Smooth muscle cell (in vitro differentiated cells): Measurements from ENCODE around the gene IGF1. TPM values are rescaled to one million over a fixed set of nuclear protein-coding genes. Genes with fewer than 3 reads are reported as not detected.

ENCODE experiments used
- DNase-seq: peaks from one replicate; lab custom pipeline; 2025; ENCODE audit not compliant: unreplicated experiment; lab: John Stamatoyannopoulos, UW
- H2AFZ ChIP-seq: fragments of 200-600 bp; sonication (generic); 2 replicates; pipeline ENCODE4 v1.6.0; 2016; ENCODE audit warnings: antibody characterized with exemption, low read depth, mild to moderate bottlenecking
- H3F3A ChIP-seq: fragments of 200-600 bp; sonication (generic); 2 replicates; pipeline ENCODE4 v1.6.0; 2017; ENCODE audit warnings: antibody characterized with exemption, low read depth
- H3K27ac ChIP-seq: fragments of 200-600 bp; sonication (generic); 2 replicates; pipeline ENCODE4 v1.5.1; 2016; ENCODE audit warnings: low read depth, mild to moderate bottlenecking
- H3K27me3 ChIP-seq: fragments of 200-600 bp; sonication (generic); 2 replicates; pipeline ENCODE4 v1.6.1; 2016; ENCODE audit warnings: low read depth, mild to moderate bottlenecking
- H3K36me3 ChIP-seq: fragments of 200-600 bp; sonication (generic); 2 replicates; pipeline ENCODE4 v1.5.1; 2016; ENCODE audit warnings: low read depth
- H3K4me1 ChIP-seq: fragments of 200-600 bp; sonication (generic); 2 replicates; pipeline ENCODE4 v1.5.1; 2016; ENCODE audit warnings: low read depth
- H3K4me2 ChIP-seq: fragments of 200-600 bp; sonication (generic); 2 replicates; pipeline ENCODE4 v1.6.0; 2016; ENCODE audit warnings: mild to moderate bottlenecking
- H3K4me3 ChIP-seq: fragments of 200-600 bp; sonication (generic); 2 replicates; pipeline ENCODE4 v1.5.1; 2016; ENCODE audit warnings: mild to moderate bottlenecking
- H3K79me2 ChIP-seq: fragments of 200-600 bp; sonication (generic); 2 replicates; pipeline ENCODE4 v1.6.0; 2016; ENCODE audit warnings: low read depth, mild to moderate bottlenecking
- H3K9ac ChIP-seq: fragments of 200-600 bp; sonication (generic); 2 replicates; pipeline ENCODE4 v1.6.0; 2016; ENCODE audit warnings: low read depth
- H3K9me3 ChIP-seq: fragments of 200-600 bp; sonication (generic); replicated peaks from 2 replicates; pipeline ENCODE4 v1.5.1; 2016; ENCODE audit warnings: low read depth
- H4K20me1 ChIP-seq: fragments of 200-600 bp; sonication (generic); 2 replicates; pipeline ENCODE4 v1.6.0; 2016; ENCODE audit warnings: low read depth
- CTCF ChIP-seq: fragments of 200-600 bp; sonication (generic); IDR thresholded peaks from 2 replicates; pipeline ENCODE4 v1.5.1; 2017; ENCODE audit warnings: borderline replicate concordance, mild to moderate bottlenecking, antibody characterized with exemption; ENCODE audit not compliant: insufficient read depth, poor library complexity, severe bottlenecking
- WGBS: methylation state at CpG from one replicate; pipeline ENCODE4 v1.1.7; 2016; ENCODE audit warnings: low lambda C conversion rate; 5-methylcytosine and 5-hydroxymethylcytosine counted together
- polyA plus RNA-seq: library from polyadenylated mRNA; unstranded; fragments of >200 nt; fragmentation: Nextera tagmentation; extraction: Ambion mirVana; gene quantifications from 2 replicates; pipeline ENCODE4 v1.2.1, GENCODE V29; 2016
- total RNA-seq: library from RNA; depleted of rRNA; stranded (reverse); fragments of >200 nt; gene quantifications from 2 replicates; pipeline ENCODE4 v1.2.3, GENCODE V29; 2014

IGF1 gene
- total and polyA plus RNA-seq, 2 experiments from 2014 or later: 1.3 to 8.9 TPM

- no peak overlapping the region for H3K4me3 ChIP-seq
- no peaks in the 10 kb centered on the region for H3K79me2 ChIP-seq
- H2AFZ ChIP-seq: no peak overlapping the region
- 47% methylated on average over 2 of the region's 2 CpGs for WGBS
- no peak overlapping the region for H3K9ac ChIP-seq
- H4K20me1 ChIP-seq: no peaks in the 10 kb centered on the region
- no peaks in the 10 kb centered on the region for H3F3A ChIP-seq
- TF ChIP-seq CTCF: no peak
- H3K27ac ChIP-seq: no peak overlapping the region
- H3K4me1 ChIP-seq: no peaks in the 10 kb centered on the region
- H3K9me3 ChIP-seq: no peaks in the 10 kb centered on the region
- peaks cover 15% of the 10 kb centered on the region for H3K27me3 ChIP-seq
- H3K36me3 ChIP-seq: no peaks in the 10 kb centered on the region
- no peak overlapping the region for H3K4me2 ChIP-seq
- no peak for DNase-seq
Measured at GRCh38 chr12:102396276-102396675, 84.1 kb downstream of the IGF1 start.

- no peaks in the 10 kb centered on the region for H4K20me1 ChIP-seq
- TF ChIP-seq CTCF: no peak
- H2AFZ ChIP-seq: no peak overlapping the region
- H3F3A ChIP-seq: no peaks in the 10 kb centered on the region
- H3K9me3 ChIP-seq: no peaks in the 10 kb centered on the region
- H3K4me2 ChIP-seq: no peak overlapping the region
- H3K4me3 ChIP-seq: no peak overlapping the region
- peaks cover 9% of the 10 kb centered on the region for H3K27me3 ChIP-seq
- no peak overlapping the region for H3K27ac ChIP-seq
- H3K36me3 ChIP-seq: no peaks in the 10 kb centered on the region
- DNase-seq: no peak
- 82% methylated on average over 1 of the region's 1 CpG for WGBS
- H3K4me1 ChIP-seq: no peaks in the 10 kb centered on the region
- no peak overlapping the region for H3K9ac ChIP-seq
- no peaks in the 10 kb centered on the region for H3K79me2 ChIP-seq
Measured at GRCh38 chr12:102394200-102394599, 86.2 kb downstream of the IGF1 start.

GRCh38 chr12:102390068-102390467 lies 90.3 kb downstream of the IGF1 start:
- Histone ChIP-seq H3K27me3 (peaks cover 9% of the 10 kb centered on the region), H2AFZ (no peak overlapping the region), H3K79me2 (no peaks in the 10 kb centered on the region), H3K36me3 (no peaks in the 10 kb centered on the region), H3F3A (no peaks in the 10 kb centered on the region), H3K9ac (no peak overlapping the region), H3K4me2 (no peak overlapping the region), H3K4me1 (no peaks in the 10 kb centered on the region), H3K27ac (no peak overlapping the region), H3K9me3 (no peaks in the 10 kb centered on the region), H4K20me1 (no peaks in the 10 kb centered on the region), H3K4me3 (no peak overlapping the region)
- WGBS: 96% methylated on average over 4 of the region's 4 CpGs
- no peak for TF ChIP-seq CTCF
- no peak for DNase-seq

GRCh38 chr12:102388469-102388868 lies 91.9 kb downstream of the IGF1 start:
- no peak overlapping the region for H3K27ac ChIP-seq
- H3K79me2 ChIP-seq: no peaks in the 10 kb centered on the region
- no peak overlapping the region for H2AFZ ChIP-seq
- no peak overlapping the region for H3K4me2 ChIP-seq
- no peak overlapping the region for H3K9ac ChIP-seq
- H3K27me3 ChIP-seq: peaks cover 9% of the 10 kb centered on the region
- H3F3A ChIP-seq: no peaks in the 10 kb centered on the region
- no peak for TF ChIP-seq CTCF
- H4K20me1 ChIP-seq: no peaks in the 10 kb centered on the region
- no peak for DNase-seq
- H3K4me1 ChIP-seq: no peaks in the 10 kb centered on the region
- H3K4me3 ChIP-seq: no peak overlapping the region
- H3K9me3 ChIP-seq: no peaks in the 10 kb centered on the region
- H3K36me3 ChIP-seq: no peaks in the 10 kb centered on the region
- 74% methylated on average over 1 of the region's 1 CpG for WGBS
